GM19025 (cell line): ENCODE data around the gene MIER2.
"Not testable (repeated sequence)": the region's sequence is repeated elsewhere in the genome, so short reads cannot be mapped to it uniquely, and the experiment has no call there.

Source experiments
- ATAC-seq: cut with Tn5 transposase; IDR thresholded peaks from one replicate; pipeline ENCODE4 v1.9.1; 2021; ENCODE audit warnings: mild to moderate bottlenecking, low read depth, moderate library complexity; ENCODE audit not compliant: unreplicated experiment

The MIER2 gene

DNA sequence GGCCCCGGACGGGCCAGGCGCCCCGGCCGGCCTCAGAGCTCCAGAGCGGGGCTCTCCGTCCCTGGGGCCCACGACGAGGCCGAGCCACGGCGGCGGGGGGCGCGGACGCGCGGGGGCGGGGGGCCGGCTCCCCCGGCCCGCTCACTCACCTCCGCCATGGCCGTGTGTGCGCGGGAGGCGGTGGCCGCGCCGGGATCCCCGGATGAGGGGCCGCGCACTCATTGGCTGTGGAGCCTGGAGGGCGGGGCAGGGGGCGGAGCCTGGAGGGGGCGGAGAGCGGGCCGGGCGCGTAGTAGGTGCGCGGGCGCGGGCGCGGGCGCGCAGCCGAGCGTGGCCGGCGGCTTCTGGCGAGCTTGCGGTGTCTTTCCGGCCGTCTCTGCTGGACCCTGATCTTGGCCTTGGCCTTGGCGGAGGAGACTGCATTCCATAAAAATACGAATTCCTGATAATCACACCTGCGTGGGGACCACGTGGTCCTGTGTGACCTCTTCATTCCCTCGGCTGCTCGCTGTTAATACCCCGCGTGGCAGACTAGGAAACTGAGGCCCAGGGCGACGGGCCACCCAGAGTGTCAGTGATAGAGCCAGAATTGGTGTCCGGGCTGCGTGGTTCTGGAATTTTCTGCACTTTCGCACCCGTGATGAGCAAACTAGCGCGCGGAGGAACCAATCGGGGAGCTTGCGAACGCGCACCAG lies at the start of gene MIER2:
MIER2 (minus strand) TSS at position 172 of the 695 bp plus-strand sequence; CDS start at position 158, 14 bp downstream.
- peak; percentile 76 for ATAC-seq

GRCh38 chr19:393560-393959 lies 49.0 kb upstream of the MIER2 start:
- not testable (repeated sequence) for ATAC-seq

DNA sequence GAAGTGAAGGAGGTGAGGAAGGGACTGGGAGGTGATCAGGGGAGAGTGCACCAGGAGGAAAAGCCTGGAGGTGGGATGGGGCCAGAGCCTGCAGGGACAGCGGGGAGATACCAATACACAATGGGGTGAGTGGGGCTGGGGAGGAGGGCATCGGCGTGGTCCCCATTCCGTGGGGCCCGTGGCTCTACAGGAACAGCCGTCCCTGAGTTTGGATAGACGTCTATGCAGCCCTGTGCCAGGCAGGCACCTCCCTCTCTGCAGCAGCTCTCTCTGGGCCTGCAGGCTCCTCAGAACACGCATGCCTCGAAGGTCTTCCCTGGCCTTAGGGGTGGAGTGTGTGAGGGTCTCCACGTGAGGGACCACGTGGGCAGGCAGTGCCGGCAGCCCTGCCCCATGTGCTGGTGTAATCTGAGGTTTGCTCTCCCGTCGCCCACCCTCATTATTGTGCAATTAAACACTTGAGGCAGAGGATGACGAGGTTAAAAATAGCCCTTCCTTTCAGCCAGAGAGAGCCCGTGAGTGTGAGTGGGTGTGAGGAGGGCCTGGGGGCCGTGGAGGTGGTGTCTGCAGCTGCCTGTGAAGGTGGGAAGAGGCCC lies 47.9 kb upstream of the MIER2 start:
- ATAC-seq = no peak

DNA sequence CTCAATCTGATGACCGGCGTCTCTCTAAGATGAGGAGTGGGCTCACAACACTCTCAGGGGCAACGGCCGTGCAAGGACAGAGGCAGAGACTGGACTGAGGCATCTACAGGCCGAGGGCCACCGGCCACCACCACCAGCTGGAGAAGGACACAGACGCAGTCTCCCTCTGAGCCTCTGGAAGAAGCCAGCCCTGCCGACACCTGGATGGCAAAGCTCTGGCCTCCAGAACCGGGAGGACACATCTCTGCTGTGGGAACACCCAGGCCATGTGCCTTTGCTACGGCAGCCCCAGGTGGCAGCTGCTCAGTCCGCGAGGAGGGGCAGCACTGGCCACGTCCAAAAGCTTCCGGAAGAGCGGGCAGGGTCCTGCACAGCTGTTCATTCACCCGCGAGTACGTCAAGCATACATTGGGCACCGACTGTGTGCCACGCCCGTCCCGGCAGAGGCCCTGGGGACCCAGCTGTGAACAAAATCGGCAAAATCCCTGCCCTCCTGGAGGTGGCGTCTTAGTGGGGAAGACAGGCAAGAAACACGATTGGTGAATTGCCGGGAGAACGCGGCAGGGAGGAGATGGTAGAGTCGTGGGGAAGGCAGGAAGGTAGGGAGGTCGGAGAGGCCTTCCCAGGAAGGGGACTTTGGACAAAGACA lies 47.3 kb upstream of the MIER2 start:
- ATAC-seq = no peak

- no peak for ATAC-seq
Observed at GRCh38 chr19:391207-391557, 46.6 kb upstream of the MIER2 start.

DNA sequence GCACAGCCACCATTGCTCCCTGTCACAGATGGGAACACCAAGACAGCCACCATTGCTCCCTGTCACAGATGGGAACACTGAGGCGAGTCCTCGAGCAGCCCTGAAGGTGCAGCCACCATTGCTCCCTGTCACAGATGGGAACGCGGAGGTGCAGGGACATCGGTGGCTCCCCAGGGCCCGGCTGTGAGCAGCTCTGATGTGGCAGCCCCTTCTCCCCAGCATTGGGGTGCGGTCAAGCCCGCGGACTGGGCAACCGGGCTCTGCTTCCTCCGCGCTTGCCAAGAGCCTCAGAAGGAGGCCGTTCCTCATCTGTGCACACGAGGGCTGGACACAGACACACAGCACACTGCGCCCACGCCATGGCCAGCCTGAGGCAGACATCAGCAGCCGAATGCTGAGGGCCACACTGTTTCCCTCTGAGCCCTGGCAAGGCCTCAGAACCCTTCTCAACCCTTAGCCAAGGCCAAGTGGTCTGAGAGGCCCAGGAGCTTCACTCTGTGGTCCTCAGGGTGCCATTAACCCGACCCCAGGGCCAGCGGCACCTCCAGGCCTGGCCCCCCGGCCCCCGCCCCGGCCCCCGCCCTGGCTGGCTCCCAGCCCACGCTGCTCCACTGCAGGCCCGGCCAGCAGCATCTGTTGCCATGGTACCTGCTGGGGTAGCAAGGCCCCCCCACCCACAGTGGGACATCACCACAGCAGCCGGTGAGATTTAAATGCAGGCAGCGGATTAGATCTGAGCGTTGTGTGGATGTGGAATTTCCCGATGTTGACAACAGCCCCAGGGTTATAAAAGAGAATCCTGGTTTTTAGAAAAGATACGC lies 46.0 kb upstream of the MIER2 start:
- no peak for ATAC-seq

GRCh38 chr19:389935-390289 lies 45.3 kb upstream of the MIER2 start:
- no peak for ATAC-seq

DNA sequence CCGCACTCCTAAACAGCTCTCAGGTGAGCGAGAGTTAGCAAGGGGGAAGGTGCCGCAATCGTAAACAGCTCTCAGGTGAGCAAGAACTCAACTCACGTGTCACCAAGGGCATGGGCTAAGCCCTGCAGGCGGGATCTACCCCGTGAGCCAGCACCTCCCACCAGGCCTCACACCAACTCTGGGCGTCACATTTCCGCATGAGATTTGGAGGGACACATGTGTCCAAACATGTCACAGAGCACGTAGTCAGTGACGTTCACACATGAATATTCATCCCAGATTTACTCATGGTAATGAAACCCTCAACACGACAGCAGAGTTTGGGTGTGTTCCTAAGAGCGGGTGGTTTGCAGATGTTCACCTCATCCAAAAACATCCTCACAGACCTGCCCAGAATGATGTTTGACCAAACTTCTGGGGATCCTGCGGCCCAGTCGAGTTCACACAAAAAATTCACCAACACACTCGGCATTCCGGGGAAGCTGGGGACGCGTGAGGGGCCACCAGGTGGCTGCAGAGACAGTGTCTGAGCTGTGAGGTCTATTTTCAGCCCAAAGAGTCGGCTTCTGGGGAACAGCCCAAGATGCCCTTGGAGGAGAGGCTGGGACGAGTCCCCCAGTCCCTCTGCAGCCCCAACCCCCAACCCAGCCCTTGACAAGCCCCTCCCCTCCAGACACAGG lies 44.8 kb upstream of the MIER2 start:
- no peak for ATAC-seq

DNA sequence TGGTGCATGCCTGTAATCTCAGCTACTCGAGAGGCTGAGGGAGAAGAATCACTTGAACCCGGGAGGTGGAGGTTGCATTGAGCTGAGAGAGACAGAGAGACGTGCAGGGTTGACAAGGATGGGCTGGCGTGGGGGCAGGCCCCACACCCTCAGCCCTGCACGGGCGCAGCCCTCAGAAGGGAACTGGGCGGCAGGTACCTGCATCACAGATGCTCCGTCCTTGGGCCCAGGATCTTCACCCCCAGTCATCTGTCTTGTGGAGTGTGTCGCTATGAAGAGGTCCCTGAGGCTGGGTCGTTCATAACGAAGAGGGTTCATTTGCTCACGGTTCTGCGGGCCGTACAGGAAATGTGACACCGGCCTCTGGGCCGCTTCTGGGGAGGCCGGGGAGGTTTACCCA lies 44.1 kb upstream of the MIER2 start:
- no peak for ATAC-seq

DNA sequence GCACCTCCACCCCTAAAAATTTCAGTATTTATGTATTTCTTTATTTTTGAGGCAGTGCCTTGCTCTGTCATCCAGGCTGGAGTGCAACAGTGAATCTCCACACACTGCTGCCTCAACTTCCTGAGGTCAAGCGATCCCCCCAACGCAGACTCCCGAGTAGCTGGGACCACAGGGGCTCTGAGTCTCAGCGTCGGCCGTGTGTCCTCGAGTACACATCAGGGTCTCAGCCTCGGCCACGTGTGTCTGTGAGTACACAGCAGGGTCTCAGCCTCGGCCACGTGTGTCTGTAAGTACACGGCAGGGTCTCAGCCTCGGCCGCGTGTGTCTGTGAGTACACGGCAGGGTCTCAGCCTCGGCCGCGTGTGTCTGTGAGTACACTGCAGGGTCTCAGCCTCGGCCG lies 43.2 kb upstream of the MIER2 start:
- ATAC-seq = no peak

- ATAC-seq = not testable (repeated sequence)
Observed at GRCh38 chr19:386632-387301, 42.2 kb upstream of the MIER2 start.

- ATAC-seq = not testable (repeated sequence)
Observed at GRCh38 chr19:386189-386588, 41.6 kb upstream of the MIER2 start.

DNA sequence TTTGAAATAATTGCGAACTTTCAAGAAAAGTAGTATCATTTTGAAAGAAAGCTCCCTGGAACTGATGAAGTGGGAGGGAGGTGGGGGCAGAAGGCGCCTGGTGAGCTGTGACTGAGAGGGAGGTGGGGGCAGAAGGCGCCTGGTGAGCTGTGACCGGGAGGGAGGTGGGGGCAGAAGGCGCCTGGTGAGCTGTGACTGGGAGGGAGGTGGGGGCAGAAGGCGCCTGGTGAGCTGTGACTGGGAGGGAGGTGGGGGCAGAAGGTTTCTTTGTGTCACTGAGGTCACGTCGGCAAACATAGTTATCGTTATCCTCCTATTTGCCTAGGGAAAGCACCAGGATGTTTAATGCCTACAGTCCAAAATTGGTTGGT lies 40.2 kb upstream of the MIER2 start:
- no peak for ATAC-seq

GRCh38 chr19:383922-384798 lies 39.6 kb upstream of the MIER2 start:
- no peak for ATAC-seq

GRCh38 chr19:383040-383439 lies 38.4 kb upstream of the MIER2 start:
- ATAC-seq = no peak

GRCh38 chr19:382578-382977 lies 38.0 kb upstream of the MIER2 start:
- ATAC-seq = not testable (repeated sequence)

DNA sequence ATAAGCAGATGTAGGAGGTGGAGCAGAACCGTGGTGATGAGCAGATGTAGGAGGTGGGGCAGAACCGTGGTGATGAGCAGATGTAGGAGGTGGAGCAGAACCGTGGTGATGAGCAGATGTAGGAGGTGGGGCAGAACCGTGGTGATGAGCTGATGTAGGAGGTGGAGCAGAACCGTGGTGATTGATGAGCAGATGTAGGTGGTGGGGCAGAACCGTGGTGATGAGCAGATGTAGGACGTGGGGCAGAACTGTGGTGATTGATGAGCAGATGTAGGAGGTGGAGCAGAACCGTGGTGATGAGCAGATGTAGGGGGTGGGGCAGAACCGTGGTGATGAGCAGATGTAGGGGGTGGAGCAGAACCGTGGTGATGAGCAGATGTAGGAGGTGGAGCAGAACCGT lies 37.3 kb upstream of the MIER2 start:
- ATAC-seq = not testable (repeated sequence)

GRCh38 chr19:380618-381219 lies 36.1 kb upstream of the MIER2 start:
- not testable (repeated sequence) for ATAC-seq

DNA sequence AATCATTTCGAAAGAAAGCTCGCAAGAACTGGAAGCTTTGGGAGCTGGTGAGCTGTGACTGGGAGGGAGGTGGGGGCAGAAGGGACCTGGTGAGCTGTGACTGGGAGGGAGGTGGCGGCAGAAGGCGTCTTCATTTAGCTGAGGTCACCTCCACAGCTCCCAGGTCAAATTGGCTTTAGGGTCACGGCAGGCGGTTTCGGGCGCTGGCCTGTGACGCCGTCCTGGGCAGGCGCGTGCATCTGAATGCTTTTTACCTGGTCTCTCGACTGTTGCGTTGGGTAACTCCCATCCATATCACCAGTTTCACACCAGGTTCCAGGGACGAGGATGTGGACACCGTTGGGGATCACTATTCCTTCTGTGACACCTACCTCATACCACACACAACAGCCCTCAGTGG lies 35.2 kb upstream of the MIER2 start:
- no peak for ATAC-seq
